ENCODE results near the gene GREM2. TPM values are rescaled to one million over a fixed set of nuclear protein-coding genes. Genes with fewer than 3 reads are reported as not detected.

Gene GREM2
- total and polyA plus RNA-seq, 10 of the 15 experiments (the other 5 are each of a cell fraction or from before 2014, with no cell fraction given) = not detected

- WGBS (ENCODE audit: insufficient coverage, insufficient replicate concordance, low lambda C conversion rate, missing lambda C conversion rate) = 54% methylated on average over 4 of the region's 4 CpGs
- Histone ChIP-seq H3K27me3 (replicated peaks in 1 of 2; ENCODE audit: control insufficient read depth in 2 of 2, insufficient read depth in 2 of 2, low read length in 1 of 2) (no peaks in the 10 kb centered on the region), H3K9ac (ENCODE audit: control insufficient read depth, insufficient read depth, low read length) (no peak overlapping the region), H2AFZ (ENCODE audit: control insufficient read depth, low read depth, low read length) (no peak overlapping the region), H3K79me2 (ENCODE audit: control insufficient read depth, insufficient read depth, low read length) (no peaks in the 10 kb centered on the region), H3K4me1 (ENCODE audit: control insufficient read depth, insufficient read depth, low read length) (no peaks in the 10 kb centered on the region), H3K4me3 (no peak overlapping the region), H3K36me3 (ENCODE audit: control insufficient read depth in 2 of 2, insufficient read depth in 2 of 2, low read length in 1 of 2) (no peaks in the 10 kb centered on the region), H3K9me3 (replicated peaks; ENCODE audit: control insufficient read depth, insufficient read depth, low read length) (no peaks in the 10 kb centered on the region), H3K27ac (ENCODE audit: control insufficient read depth, insufficient read depth) (no peak overlapping the region), H4K20me1 (ENCODE audit: control insufficient read depth, insufficient read depth) (no peaks in the 10 kb centered on the region), H3K4me2 (ENCODE audit: control insufficient read depth, insufficient read depth) (no peak overlapping the region)
- no peak for ATAC-seq
- DNase-seq (ENCODE audit: low read depth, low spot score) = no peak
- ChIA-PET SMC1A (ENCODE audit: uncharacterized antibody, unreplicated experiment) (interaction anchor here (0.6 to 3.1 kb wide), 5 partner anchors 9 to 130 kb away, joined by 3 to 20 read pairs (median 3); no protein-coding TSS in a partner anchor), CTCF (interaction anchor here (0.7 to 0.9 kb wide), 2 partner anchors 9 to 35 kb away, joined by 3 read pairs; no protein-coding TSS in a partner anchor), RAD21 (ENCODE audit: unreplicated experiment) (interaction anchor here (1.9 to 3.7 kb wide), 2 partner anchors 9 to 11 kb away, joined by 4 to 16 read pairs; no protein-coding TSS in a partner anchor), POLR2A (no interaction called here)
- in situ Hi-C loops (cut with MboI) (no loop called here), intact Hi-C loops (cut with micrococcal nuclease; ENCODE audit: unreplicated experiment) (no loop called here)
- BruUV-seq (replicated peaks) = no TSS peak
- FAIRE-seq = no peak
- TF ChIP-seq SMAD5 (IDR thresholded peaks at IDR 0.05; ENCODE audit: low read depth) (no peak), SP1 (IDR thresholded peaks at IDR 0.05; ENCODE audit: low read depth, low read length) (no peak), REST (IDR thresholded peaks at IDR 0.05; ENCODE audit: low read depth, low read length) (no peak), BACH1 (IDR thresholded peaks at IDR 0.05; ENCODE audit: borderline replicate concordance) (no peak), USF2 (IDR thresholded peaks at IDR 0.05; ENCODE audit: borderline replicate concordance, low read depth, low read length) (no peak), ZBTB11 (CRISPR knock-in tag; IDR thresholded peaks at IDR 0.05) (no peak), RB1 (IDR thresholded peaks at IDR 0.05; ENCODE audit: borderline replicate concordance) (no peak), MEF2A (IDR thresholded peaks at IDR 0.05; ENCODE audit: insufficient read depth, low read depth, low read length) (no peak), CBX3 (IDR thresholded peaks at IDR 0.05; ENCODE audit: borderline replicate concordance, low read depth) (no peak), ZNF207 (IDR thresholded peaks at IDR 0.05; ENCODE audit: borderline replicate concordance) (no peak), ESRRA (IDR thresholded peaks at IDR 0.05; ENCODE audit: low read length) (no peak), KDM1A (IDR thresholded peaks at IDR 0.05; ENCODE audit: borderline replicate concordance) (no peak), CBFB (IDR thresholded peaks at IDR 0.05; ENCODE audit: low read depth) (no peak)
These were observed 145.4 kb downstream of the GREM2 start for GRCh38 chr1:240466509-240466908.

All from GM12878 (cell line).